SH-SY5Y (cell line): Measurements from ENCODE around the gene SLC25A13.

Source experiments
- GATA2 ChIP-seq: IDR thresholded peaks from 2 replicates; pipeline ENCODE4 v1.6.1; 2011; ENCODE audit warnings: mild to moderate bottlenecking, low read depth, low read length
- GATA3 ChIP-seq: IDR thresholded peaks from 2 replicates; pipeline ENCODE4 v1.6.1; 2011; ENCODE audit warnings: low read depth, mild to moderate bottlenecking, low read length, moderate library complexity

DNA sequence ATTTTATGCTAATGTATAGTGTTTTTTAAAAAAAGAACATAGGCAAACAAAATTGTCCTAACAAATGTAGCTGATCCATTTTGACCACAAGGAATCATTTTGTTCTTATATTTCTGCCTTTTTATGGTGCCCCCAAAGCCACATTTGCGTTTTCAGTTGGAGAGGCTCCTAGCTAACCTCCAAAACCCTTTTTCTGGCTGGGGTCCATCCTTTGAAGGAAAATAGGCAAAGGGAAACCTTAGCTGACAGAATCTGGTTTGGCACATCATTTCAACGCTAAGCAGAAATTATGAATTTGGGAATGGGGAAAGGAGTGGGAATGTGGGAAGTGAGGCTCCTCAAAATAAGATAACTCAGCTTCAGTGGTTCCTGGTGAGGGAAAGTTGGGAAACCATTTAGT lies 25.6 kb upstream of the SLC25A13 start:
- TF ChIP-seq GATA2, result no peak
- no peak for TF ChIP-seq GATA3
